Endometrial microvascular endothelial cells (primary cell): ENCODE data around the gene TBC1D22A. TPM values are rescaled to one million over a fixed set of nuclear protein-coding genes. Genes with fewer than 3 reads are reported as not detected.
"Not testable (repeated sequence)": the region's sequence is repeated elsewhere in the genome, so short reads cannot be mapped to it uniquely, and the experiment has no call there.

Source experiments
- in situ Hi-C: cut with HindIII; loops from 2 replicates; pipeline ENCODE4 v1.10.0; 2017; ENCODE audit warnings: low sequenced_read_pairs, low pct_unique_long_range_greater_than_20kb; ENCODE audit errors: inconsistent ontology term
- total RNA-seq: library from RNA; depleted of rRNA; stranded (reverse); fragments of >200 nt; gene quantifications from one replicate; pipeline ENCODE4 v1.2.3, GENCODE V29; 2015; ENCODE audit errors: inconsistent ontology term

TBC1D22A gene
- total RNA-seq, 1 donor from 2014 or later: 20.0 TPM

DNA sequence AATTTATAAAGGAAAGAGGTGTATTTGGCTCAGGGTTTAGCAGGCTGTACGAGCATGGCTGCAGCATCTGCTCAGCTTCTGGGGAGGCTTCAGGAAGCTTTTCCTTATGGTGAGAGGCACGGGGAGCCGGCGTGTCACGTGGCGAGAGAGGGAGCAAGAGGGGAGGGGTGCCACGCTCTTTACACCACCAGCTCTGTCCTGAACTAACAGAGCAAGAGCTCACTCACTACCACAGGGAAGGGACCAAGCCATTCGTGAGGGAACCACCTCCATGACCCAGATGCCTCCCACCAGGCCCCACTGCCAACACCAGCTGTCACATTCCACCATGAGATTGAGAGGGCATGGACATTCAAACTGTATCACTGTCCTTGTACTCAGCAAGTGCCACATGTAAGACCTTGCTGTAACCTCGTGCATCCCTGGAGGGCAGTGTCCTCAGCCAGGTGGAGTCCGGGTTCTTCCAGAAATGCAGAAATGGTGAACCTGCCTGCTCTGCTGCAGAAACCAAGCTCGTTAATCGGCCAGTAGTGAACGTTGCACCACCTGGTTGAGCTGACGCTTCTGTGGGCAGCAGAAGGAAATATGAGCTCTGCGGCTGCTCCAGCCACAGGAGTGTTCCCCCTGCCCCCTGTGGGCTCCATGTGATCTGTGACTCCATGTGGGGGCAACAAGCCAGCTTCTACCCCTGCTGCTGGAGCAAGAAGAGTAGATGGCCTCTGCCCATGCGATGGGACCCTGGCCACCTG lies 368.6 kb downstream of the TBC1D22A start:
- in situ Hi-C loops: no loop called here

DNA sequence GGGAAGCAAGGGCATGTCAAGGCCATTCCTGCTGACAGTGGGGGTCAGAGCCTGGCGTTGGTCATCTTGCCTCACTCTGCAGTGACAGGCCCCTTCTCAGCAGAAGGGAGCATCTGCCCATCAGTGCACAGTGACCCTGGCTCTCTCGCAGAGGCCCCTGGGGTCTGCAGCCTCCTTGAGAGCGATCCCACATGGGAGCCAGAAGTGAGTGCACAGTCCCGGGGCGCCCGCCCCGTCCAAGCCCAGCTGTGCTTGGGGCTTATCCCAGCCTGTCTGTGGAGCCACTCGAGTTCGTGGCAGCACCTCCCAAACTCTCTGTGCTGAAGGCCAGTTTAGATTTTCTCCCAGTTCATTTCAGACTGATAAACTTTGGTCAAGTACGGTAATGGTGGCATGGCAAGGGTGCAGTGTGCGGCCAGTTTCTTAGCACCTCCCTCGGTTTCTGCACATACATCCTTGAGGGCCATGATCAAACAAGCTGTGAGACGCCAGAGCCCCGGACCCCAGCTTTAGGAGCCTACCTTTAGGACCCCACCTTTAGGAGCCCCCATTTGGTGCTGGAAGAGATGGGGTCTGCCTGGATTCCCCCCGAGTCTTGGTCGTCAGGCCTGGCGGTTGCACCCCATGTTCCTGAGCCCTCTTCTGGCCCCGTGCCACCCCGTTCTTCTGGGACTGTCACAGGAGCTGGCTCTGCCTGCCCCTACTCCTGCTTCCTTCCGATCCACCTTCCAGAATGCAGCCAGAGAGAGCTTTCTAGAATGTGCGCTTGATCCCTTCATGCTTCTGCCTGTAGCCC lies 369.4 kb downstream of the TBC1D22A start:
- in situ Hi-C loops: no loop called here

- in situ Hi-C loops: no loop called here
Measured at GRCh38 chr22:47132428-47132825, 370.0 kb downstream of the TBC1D22A start.

- in situ Hi-C loops: no loop called here
Measured at GRCh38 chr22:47133061-47133969, 370.9 kb downstream of the TBC1D22A start.

DNA sequence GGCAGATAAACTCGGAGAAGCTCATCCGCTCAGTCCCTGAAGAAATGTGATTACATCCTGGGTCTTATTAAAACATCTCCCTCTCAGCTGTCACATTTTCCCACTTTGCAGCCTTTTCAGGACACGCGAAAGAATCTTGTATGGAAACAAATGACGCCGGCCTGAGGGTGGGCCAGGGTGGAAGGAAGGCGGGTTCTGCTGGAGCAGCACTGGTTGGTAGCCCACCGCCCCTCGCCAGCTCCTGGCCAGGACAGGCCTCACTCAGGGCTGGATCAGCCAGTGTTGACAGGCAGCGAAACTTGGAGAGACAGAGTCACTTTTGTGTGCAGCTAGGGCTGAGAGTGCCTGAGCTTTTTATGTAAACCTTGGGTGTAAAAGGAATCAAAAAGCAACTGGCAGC lies 371.8 kb downstream of the TBC1D22A start:
- in situ Hi-C loops: no loop called here

DNA sequence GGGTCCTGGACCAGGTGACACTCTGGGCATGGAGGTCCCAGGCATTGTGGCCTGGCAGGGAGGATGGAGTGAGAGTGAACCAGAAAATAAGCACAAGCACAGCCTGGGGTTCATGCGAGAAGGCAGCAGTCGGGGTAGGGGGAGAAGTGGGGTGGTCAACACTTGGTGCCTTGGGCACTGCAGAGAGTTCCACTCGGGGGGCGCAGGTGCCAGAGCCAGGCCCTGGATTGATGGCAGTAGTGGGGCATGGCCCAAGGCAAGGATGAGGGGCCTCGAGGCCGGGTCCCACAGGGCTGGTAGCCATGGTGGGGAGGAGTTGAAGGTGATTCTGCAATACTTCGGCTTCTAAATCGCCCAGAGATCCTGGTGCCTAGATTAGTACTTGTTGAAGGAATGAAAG lies 372.9 kb downstream of the TBC1D22A start:
- in situ Hi-C loops: no loop called here

DNA sequence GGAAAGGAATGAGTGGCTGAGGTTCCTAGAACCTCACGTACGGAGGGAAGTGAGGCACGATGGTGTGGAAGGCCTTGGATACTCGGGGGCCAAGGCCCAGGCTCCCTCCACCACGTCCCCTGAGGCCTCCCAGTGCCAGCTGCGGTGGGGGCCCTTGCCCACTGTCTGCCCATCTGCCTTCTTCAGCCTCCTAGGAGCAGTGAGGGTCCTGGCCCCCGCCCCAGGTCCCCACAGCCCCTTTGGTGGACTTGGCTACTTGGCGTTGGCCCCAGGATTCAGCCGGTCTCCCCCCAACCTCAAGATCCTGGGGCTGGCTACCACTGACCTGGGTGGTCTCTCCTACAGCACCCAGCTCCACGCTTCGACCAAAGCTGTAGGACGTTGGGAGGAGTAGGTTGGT lies 373.6 kb downstream of the TBC1D22A start:
- in situ Hi-C loops: no loop called here

DNA sequence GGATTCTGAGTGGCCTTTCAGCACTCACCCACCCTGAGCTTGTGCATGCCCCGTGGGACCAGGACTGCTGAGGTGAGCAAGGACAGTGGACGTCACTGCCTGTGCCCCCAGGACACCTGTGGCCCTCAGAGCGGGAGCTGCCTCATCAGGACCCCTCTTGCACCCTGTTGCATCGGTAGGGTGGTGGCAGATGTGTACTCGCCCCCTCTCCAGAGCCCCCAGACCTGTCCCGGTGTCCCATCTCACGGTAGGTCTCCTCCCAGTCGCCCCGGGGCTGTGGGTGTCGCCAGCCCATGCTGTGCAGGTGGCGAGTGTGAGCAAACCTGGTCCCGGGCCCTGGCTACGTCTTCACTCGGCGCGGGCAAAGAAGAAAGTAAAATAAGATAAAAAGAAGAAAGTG lies 374.2 kb downstream of the TBC1D22A start:
- in situ Hi-C loops: no loop called here

GRCh38 chr22:47139013-47139789 lies 376.8 kb downstream of the TBC1D22A start:
- in situ Hi-C loops: no loop called here

DNA sequence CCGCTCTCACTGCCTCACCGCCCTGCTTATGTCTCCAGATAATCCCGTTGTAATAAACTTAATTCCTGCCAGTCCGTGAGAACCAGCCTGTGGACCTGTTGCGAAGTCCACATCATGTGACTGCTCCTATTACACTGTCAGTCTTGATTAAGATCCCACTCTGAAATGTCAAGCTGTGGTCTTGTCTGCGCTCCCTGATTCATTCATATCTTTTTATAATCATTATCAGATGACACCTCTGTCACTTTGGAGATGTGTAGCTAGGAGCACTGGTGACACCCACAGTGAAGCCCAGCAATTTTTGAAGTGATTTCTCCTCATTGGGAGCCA lies 377.3 kb downstream of the TBC1D22A start:
- in situ Hi-C loops: no loop called here

GRCh38 chr22:47140975-47141374 lies 378.5 kb downstream of the TBC1D22A start:
- in situ Hi-C loops: not testable (repeated sequence)

GRCh38 chr22:47142427-47143046 lies 380.1 kb downstream of the TBC1D22A start:
- in situ Hi-C loops: no loop called here

DNA sequence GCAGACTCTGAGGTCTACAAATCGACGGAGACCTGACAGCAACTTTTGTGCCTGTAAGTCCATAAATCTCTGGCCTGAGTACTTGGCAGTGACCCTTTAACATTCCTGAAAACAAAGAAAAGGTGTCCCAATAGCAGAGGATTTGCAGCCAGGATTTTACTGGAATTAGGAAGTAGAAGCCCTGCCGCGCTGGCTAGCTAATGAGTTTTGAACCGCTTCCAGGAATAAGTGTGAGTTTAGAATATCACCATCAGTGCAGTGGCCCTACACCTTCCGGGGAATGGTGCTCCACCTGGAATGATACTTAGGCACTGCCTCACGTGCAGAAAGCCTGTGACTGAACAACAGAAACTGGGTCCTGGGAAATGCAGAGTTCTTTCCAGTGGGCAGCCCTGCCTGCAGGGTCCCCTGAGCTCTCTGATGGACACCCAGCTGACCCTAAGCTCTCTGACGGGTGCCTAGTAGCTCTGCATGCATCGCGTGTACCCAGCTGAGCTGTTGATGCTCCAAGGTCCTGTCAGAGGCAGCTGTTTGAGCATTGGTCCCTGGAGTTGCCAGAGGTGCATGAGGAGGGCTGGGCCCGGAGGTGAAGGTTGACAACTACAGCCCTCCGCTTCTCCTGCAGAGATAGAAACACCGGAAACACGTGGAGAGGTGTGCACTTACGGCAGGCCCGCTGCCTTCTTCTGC lies 380.9 kb downstream of the TBC1D22A start:
- in situ Hi-C loops: no loop called here

DNA sequence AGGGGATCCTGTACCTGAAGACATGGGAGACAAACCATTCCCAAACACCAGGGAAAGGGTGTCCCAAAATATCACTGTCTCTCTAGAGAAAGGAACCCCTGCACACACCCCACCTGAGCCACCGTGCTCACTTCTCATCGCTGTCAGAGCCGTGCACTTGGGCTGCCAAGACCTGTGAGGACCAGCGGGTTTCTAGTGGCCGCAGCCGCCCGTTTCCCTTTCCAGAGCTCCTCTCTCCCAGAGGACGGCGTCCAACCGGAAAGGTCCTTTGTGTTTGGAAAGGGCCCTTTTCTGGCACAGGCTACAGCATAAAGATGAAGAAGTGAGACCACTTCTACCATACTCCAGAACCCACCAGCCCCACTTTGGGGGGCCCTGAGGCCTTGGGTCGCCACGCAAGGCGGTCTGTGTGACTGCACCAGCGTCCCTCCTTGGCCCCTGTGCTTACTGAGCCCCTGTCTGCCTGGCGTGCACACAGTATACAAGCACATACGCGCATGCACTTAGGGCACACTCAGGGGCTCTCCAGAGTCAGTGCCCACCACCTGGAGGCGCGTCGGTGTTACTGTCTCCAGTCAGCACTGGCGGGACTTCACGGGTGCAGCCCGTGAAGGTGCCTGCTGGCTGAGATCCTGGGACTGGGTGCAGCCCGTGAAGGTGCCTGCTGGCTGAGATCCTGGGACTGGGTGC lies 381.8 kb downstream of the TBC1D22A start:
- in situ Hi-C loops: no loop called here

DNA sequence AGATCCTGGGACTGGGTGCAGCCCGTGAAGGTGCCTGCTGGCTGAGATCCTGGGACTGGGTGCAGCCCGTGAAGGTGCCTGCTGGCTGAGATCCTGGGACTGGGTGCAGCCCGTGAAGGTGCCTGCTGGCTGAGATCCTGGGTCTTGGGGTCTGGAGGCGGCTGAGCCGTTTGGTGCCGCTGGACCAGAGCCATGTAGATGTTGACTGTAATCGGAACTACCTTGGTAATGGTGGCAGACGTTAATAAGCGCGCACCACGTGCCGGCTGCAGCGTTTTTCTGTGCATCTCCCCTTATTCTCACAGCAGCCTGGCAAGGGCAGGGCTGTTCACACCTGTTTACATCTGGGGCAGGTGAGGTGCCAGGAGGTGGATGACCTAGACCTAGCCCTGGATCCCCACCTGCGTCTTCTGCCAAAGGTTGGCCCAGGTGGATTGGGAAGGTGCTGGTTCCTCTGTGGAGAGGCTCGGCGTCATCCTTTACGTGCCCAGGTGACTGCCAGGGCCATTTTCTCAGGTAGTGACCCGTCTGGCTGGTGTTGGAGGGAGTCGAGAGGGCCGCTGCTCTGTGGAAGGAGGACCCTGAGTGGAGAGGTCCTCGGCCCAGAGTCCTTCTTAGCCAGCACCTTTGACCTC lies 382.5 kb downstream of the TBC1D22A start:
- in situ Hi-C loops: no loop called here

GRCh38 chr22:47145883-47146282 lies 383.4 kb downstream of the TBC1D22A start:
- in situ Hi-C loops: no loop called here

DNA sequence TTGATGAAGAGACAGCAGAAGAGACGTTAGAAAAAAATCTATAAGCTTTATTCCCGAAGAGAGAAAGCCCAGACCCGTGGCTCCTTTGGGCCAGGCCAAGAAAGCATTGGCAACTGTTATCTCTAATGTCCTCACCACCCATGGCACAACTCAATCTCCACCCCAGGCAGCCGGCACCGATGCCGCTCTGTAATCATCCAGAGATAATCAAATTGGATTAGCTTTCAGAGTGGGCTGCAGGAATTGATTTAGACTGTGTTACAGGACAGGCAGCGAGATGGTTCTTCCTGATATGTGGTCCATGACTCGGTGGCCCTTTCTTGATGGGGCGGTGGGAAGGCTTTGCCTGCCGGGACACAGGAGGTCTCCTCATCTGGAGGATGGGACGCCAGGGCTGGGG lies 383.9 kb downstream of the TBC1D22A start:
- in situ Hi-C loops: no loop called here
